IMR-90 (cell line): ENCODE results near the gene FNDC3B. TPM values are rescaled to one million over a fixed set of nuclear protein-coding genes. Genes with fewer than 3 reads are reported as not detected.

ENCODE experiments used
- ATAC-seq: fragments of 200-7000 bp; cut with Tn5 transposase; 2 replicates; pipeline ENCODE4 v1.9.1; 2020; ENCODE audit warnings: low read depth, mild to moderate bottlenecking, moderate library complexity
- BruUV-seq: library from RNA; stranded (reverse); fragments of 400-500 nt; replicated peaks from 2 replicates; lab custom pipeline; 2021; lab: Mats Ljungman, UMichigan
- CTCF ChIA-PET: fragments of 300-600 bp; formaldehyde crosslinking; extraction: SDS; loops from one replicate; lab custom pipeline; 2021; ENCODE audit warnings: antibody characterized with exemption; lab: Yijun Ruan, JAX
- POLR2A ChIA-PET: fragments of 300-600 bp; sonication (Branson Sonifier 250); formaldehyde crosslinking; loops from one replicate; lab custom pipeline; 2022; ENCODE audit warnings: antibody characterized with exemption; ENCODE audit not compliant: unreplicated experiment; lab: Charles Lee
- DNase-seq: peaks from one replicate; pipeline ENCODE4 v3.0.0; 2013
- H2AFZ ChIP-seq: replicated peaks from 2 replicates; pipeline ENCODE3; 2013; ENCODE audit warnings: low read length, mild to moderate bottlenecking; ENCODE audit not compliant: poor library complexity
- H2AK5ac ChIP-seq: 2 replicates; pipeline ENCODE4 v1.6.1; 2013; ENCODE audit warnings: low read depth, low read length, inconsistent platforms
- H2AK9ac ChIP-seq: replicated peaks from 2 replicates; pipeline ENCODE3; 2013; ENCODE audit warnings: mild to moderate bottlenecking, low read depth, low read length, moderate library complexity; ENCODE audit not compliant: poor library complexity
- H2BK120ac ChIP-seq: 2 replicates; pipeline ENCODE4 v1.6.1; 2013; ENCODE audit warnings: low read depth, low read length, inconsistent platforms
- H2BK15ac ChIP-seq: 3 replicates; pipeline ENCODE4 v1.6.1; 2013; ENCODE audit warnings: low read depth, low read length, inconsistent platforms
- H2BK20ac ChIP-seq: 2 replicates; pipeline ENCODE4 v1.6.1; 2013; ENCODE audit warnings: low read depth, mild to moderate bottlenecking, inconsistent platforms, low read length, moderate library complexity
- H2BK5ac ChIP-seq: 2 replicates; pipeline ENCODE4 v1.6.1; 2013; ENCODE audit warnings: mild to moderate bottlenecking, low read depth, low read length, inconsistent platforms; ENCODE audit not compliant: poor library complexity, severe bottlenecking
- H3K14ac ChIP-seq: replicated peaks from 2 replicates; pipeline ENCODE4 v1.6.1; 2013; ENCODE audit warnings: low read depth, low read length, inconsistent platforms
- H3K18ac ChIP-seq: 2 replicates; pipeline ENCODE4 v1.6.1; 2013; ENCODE audit warnings: low read depth, low read length, control low read depth
- H3K23ac ChIP-seq: 2 replicates; pipeline ENCODE4 v1.6.1; 2013; ENCODE audit warnings: low read depth, low read length, inconsistent platforms
- H3K27ac ChIP-seq: 2 replicates; pipeline ENCODE4 v1.5.1; 2013; ENCODE audit warnings: mild to moderate bottlenecking, control low read depth, low read length; ENCODE audit not compliant: insufficient read depth
- H3K27me3 ChIP-seq: 2 replicates; pipeline ENCODE4 v1.6.1; 2013; ENCODE audit warnings: low read length; ENCODE audit not compliant: control insufficient read depth, insufficient read depth
- H3K36me3 ChIP-seq: 2 replicates; pipeline ENCODE4 v1.6.1; 2013; ENCODE audit warnings: low read length, mixed read lengths; ENCODE audit not compliant: control insufficient read depth, insufficient read depth
- H3K4ac ChIP-seq: 2 replicates; pipeline ENCODE4 v1.6.1; 2013; ENCODE audit warnings: low read depth, low read length, inconsistent platforms
- H3K4me1 ChIP-seq: 2 replicates; pipeline ENCODE4 v1.6.1; 2013; ENCODE audit warnings: low read length, mixed read lengths; ENCODE audit not compliant: control insufficient read depth, insufficient read depth
- H3K4me2 ChIP-seq: 2 replicates; pipeline ENCODE4 v1.6.1; 2013; ENCODE audit warnings: low read depth, mild to moderate bottlenecking, control low read depth, low read length, moderate library complexity
- H3K4me3 ChIP-seq: 2 replicates; pipeline ENCODE4 v1.5.1; 2013; ENCODE audit warnings: low read depth, mild to moderate bottlenecking, control low read depth, low read length, moderate library complexity; ENCODE audit not compliant: insufficient read depth
- H3K56ac ChIP-seq: 2 replicates; pipeline ENCODE4 v1.6.1; 2013; ENCODE audit warnings: low read length, inconsistent platforms; ENCODE audit not compliant: insufficient read depth; ENCODE audit errors: extremely low read depth
- H3K79me1 ChIP-seq, 2 experiments: 2 replicates each; pipeline ENCODE4 v1.6.1; 2013; ENCODE audit warnings: low read length in 2 of 2, inconsistent platforms in 1 of 2, low read depth in 1 of 2
- H3K9ac ChIP-seq: 2 replicates; pipeline ENCODE4 v1.6.1; 2013; ENCODE audit warnings: low read depth, low read length, control low read depth
- H3K9me1 ChIP-seq: 2 replicates; pipeline ENCODE4 v1.6.1; 2013; ENCODE audit warnings: low read length, inconsistent platforms; ENCODE audit not compliant: insufficient read depth
- H3K9me3 ChIP-seq: 2 replicates; pipeline ENCODE4 v1.6.1; 2013; ENCODE audit warnings: low read length; ENCODE audit not compliant: control insufficient read depth, insufficient read depth
- H4K20me1 ChIP-seq: 2 replicates; pipeline ENCODE4 v1.6.1; 2013; ENCODE audit warnings: low read length, inconsistent platforms; ENCODE audit not compliant: insufficient read depth
- H4K5ac ChIP-seq: 2 replicates; pipeline ENCODE4 v1.6.1; 2013; ENCODE audit warnings: mild to moderate bottlenecking, low read depth, low read length, control low read depth
- H4K8ac ChIP-seq, 2 experiments: 2 replicates each; pipeline ENCODE4 v1.6.1; 2013; ENCODE audit warnings: low read depth in 2 of 2, low read length in 2 of 2, control low read depth in 1 of 2, inconsistent platforms in 1 of 2
- H4K91ac ChIP-seq: 2 replicates; pipeline ENCODE4 v1.6.1; 2013; ENCODE audit warnings: low read depth, low read length, inconsistent platforms; ENCODE audit not compliant: insufficient read depth
- BHLHE40 ChIP-seq: fragments of 150-350 bp; IDR thresholded peaks from 2 replicates; pipeline ENCODE4 v1.6.1; 2016; ENCODE audit warnings: mild to moderate bottlenecking, low read depth, low read length
- CEBPB ChIP-seq: IDR thresholded peaks from 2 replicates; pipeline ENCODE4 v1.6.1; 2012; ENCODE audit warnings: low read depth, low read length, improper control_type of control experiment
- CHD1 ChIP-seq: IDR thresholded peaks from 2 replicates; pipeline ENCODE4 v1.6.1; 2012; ENCODE audit warnings: low read depth, low read length, improper control_type of control experiment
- CTCF ChIP-seq: conservative IDR thresholded peaks from 2 replicates; pipeline ENCODE4 v1.5.1; 2012; ENCODE audit warnings: mild to moderate bottlenecking, low read depth, low read length, improper control_type of control experiment
- FOS ChIP-seq: fragments of 150-350 bp; IDR thresholded peaks from 2 replicates; pipeline ENCODE4 v1.6.1; 2016; ENCODE audit warnings: low read depth, low read length
- MAFK ChIP-seq: IDR thresholded peaks from 2 replicates; pipeline ENCODE4 v1.6.1; 2012; ENCODE audit warnings: low read depth, low read length, improper control_type of control experiment
- MAZ ChIP-seq: IDR thresholded peaks from 2 replicates; pipeline ENCODE4 v1.6.1; 2012; ENCODE audit warnings: low read depth, mild to moderate bottlenecking, low read length, improper control_type of control experiment, moderate library complexity, borderline replicate concordance
- MXI1 ChIP-seq: IDR thresholded peaks from 2 replicates; pipeline ENCODE4 v1.6.1; 2012; ENCODE audit warnings: low read depth, mild to moderate bottlenecking, low read length, moderate library complexity, borderline replicate concordance
- NFE2L2 ChIP-seq: fragments of 150-350 bp; IDR thresholded peaks from 2 replicates; pipeline ENCODE4 v1.6.1; 2016; ENCODE audit warnings: low read depth, mild to moderate bottlenecking, low read length
- POLR2A ChIP-seq: IDR thresholded peaks from 2 replicates; pipeline ENCODE4 v1.6.1; 2012; ENCODE audit warnings: mild to moderate bottlenecking, low read depth, low read length
- WGBS, 2 experiments: methylation state at CpG; one replicate each; pipeline versions ENCODE4 v1.1.5 to v1.1.7; 2013; ENCODE audit warnings: missing lambda C conversion rate in 2 of 2; ENCODE audit not compliant: insufficient read length in 1 of 2; ENCODE audit errors: extremely low coverage in 2 of 2; 5-methylcytosine and 5-hydroxymethylcytosine counted together
- dilution Hi-C: fragments of 300-500 bp; cut with HindIII; formaldehyde crosslinking; loops from one replicate; pipeline ENCODE4 v1.14.3; 2018; ENCODE audit warnings: low sequenced_read_pairs; ENCODE audit not compliant: unreplicated experiment
- in situ Hi-C: fragments of 300-500 bp; cut with MboI; formaldehyde crosslinking; loops from 3 replicates; pipeline ENCODE4 v1.14.3; 2019; ENCODE audit warnings: low sequenced_read_pairs, inconsistent platforms, mixed read lengths
- intact Hi-C: fragments of 100-400 bp; cut with micrococcal nuclease; formaldehyde crosslinking; loops from 2 replicates; pipeline ENCODE4 v1.10.0; 2022
- polyA plus RNA-seq, 3 experiments: library from polyadenylated mRNA; depleted of rRNA; stranded (reverse); fragments of >200 nt; gene quantifications; 2 replicates each; pipeline ENCODE4 v1.2.3, GENCODE V29; 2012; ENCODE audit warnings: low replicate concordance in 1 of 3
- total RNA-seq: library from RNA; depleted of rRNA; stranded (reverse); fragments of >200 nt; gene quantifications from 2 replicates; pipeline ENCODE4 v1.2.3, GENCODE V29; 2012
- TF ChIP-seq, protein P1 (sequence below): fragments of 150-350 bp; IDR thresholded peaks from 2 replicates; pipeline ENCODE4 v1.6.1; 2017; ENCODE audit warnings: mild to moderate bottlenecking, antibody characterized with exemption, low read length, low read depth
- TF ChIP-seq, protein P2 (sequence below): fragments of 150-350 bp; IDR thresholded peaks from 2 replicates; pipeline ENCODE4 v1.6.1; 2016; ENCODE audit warnings: low read depth, mild to moderate bottlenecking, low read length, moderate library complexity, borderline replicate concordance

The FNDC3B gene
- total and polyA plus RNA-seq, 2 of the 4 experiments (the other 2 are of a cell fraction), result 23.9 to 150 TPM

GRCh38 chr3:172068977-172069376 lies 29.6 kb downstream of the FNDC3B start (continued):
- no peak for TF ChIP-seq CTCF

DNA sequence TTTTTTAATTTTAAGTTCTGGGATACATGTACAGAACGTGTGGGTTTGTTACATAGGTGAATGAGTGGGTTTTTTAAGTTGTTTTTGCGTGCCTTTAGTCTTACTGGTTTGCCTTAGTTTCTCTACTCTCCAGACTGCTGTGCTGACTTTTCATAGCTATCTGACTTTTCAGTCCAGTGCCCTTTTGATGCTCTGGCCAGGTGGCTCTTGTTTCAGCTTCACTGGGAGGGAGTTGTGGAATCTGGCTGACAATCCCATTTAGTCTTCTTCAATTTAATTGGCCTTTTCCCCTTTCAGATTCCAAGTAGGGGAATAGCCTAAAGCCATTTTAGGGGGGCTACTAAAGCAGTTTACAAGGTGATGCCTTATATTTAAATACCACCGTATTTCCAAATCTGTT lies 30.1 kb downstream of the FNDC3B start:
- Histone ChIP-seq H3K9me3 (no peaks in the 10 kb centered on the region), H3K4me3 (no peak overlapping the region), H2AK5ac (no peak overlapping the region), H4K8ac (no peak overlapping the region), H2BK5ac (no peak overlapping the region), H4K20me1 (peaks cover 94% of the 10 kb centered on the region), H3K4ac (no peak overlapping the region), H3K9ac (no peak overlapping the region), H2AK9ac (no peak overlapping the region), H2BK15ac (no peak overlapping the region), H3K23ac (no peak overlapping the region), H3K9me1 (peaks cover 36% of the 10 kb centered on the region), H2AFZ (no peak overlapping the region), H4K5ac (no peak overlapping the region), H3K27me3 (no peaks in the 10 kb centered on the region), H3K27ac (no peak overlapping the region), H3K4me1 (peaks cover 22% of the 10 kb centered on the region), H3K79me1 (peaks cover 31 to 89% of the 10 kb centered on the region in 2 experiments), H3K4me2 (no peak overlapping the region), H3K14ac (no peak overlapping the region), H2BK20ac (no peak overlapping the region), H3K56ac (no peak overlapping the region), H3K18ac (no peak overlapping the region), H3K36me3 (peaks cover 12% of the 10 kb centered on the region), H4K91ac (no peak overlapping the region), H2BK120ac (no peak overlapping the region)
- dilution Hi-C loops, result no loop called here
- WGBS, 2 experiments, result 100% methylated on average over 1 of the region's 3 CpGs; no CpG with 5 or more reads in 1 of the 2 experiments
- DNase-seq (no peak), ATAC-seq (no peak)
- no TSS peak for BruUV-seq
- POLR2A ChIA-PET, result no interaction called here
- intact Hi-C loops, result no loop called here
- in situ Hi-C loops, result no loop called here
- CTCF ChIA-PET, result no interaction called here
- no peak for TF ChIP-seq MXI1
- no peak for TF ChIP-seq MAFK
- TF ChIP-seq, protein P1, sequence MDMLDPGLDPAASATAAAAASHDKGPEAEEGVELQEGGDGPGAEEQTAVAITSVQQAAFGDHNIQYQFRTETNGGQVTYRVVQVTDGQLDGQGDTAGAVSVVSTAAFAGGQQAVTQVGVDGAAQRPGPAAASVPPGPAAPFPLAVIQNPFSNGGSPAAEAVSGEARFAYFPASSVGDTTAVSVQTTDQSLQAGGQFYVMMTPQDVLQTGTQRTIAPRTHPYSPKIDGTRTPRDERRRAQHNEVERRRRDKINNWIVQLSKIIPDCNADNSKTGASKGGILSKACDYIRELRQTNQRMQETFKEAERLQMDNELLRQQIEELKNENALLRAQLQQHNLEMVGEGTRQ, result no peak
- TF ChIP-seq CTCF, result no peak
- TF ChIP-seq BHLHE40, result no peak
- no peak for TF ChIP-seq FOS
- no peak for TF ChIP-seq POLR2A
- no peak for TF ChIP-seq CHD1
- no peak for TF ChIP-seq NFE2L2
- TF ChIP-seq, protein P2, sequence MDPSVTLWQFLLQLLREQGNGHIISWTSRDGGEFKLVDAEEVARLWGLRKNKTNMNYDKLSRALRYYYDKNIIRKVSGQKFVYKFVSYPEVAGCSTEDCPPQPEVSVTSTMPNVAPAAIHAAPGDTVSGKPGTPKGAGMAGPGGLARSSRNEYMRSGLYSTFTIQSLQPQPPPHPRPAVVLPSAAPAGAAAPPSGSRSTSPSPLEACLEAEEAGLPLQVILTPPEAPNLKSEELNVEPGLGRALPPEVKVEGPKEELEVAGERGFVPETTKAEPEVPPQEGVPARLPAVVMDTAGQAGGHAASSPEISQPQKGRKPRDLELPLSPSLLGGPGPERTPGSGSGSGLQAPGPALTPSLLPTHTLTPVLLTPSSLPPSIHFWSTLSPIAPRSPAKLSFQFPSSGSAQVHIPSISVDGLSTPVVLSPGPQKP, result no peak
- no peak for TF ChIP-seq CEBPB
- TF ChIP-seq MAZ, result no peak
